Mucosa of descending colon (tissue), 3 donors: ENCODE results near the gene POLR2L. TPM values are rescaled to one million over a fixed set of nuclear protein-coding genes. Genes with fewer than 3 reads are reported as not detected.

Experiments
- ATAC-seq: fragments of 200-7000 bp; cut with Tn5 transposase; one replicate; pipeline ENCODE4 v1.9.1; 2020; ENCODE audit warnings: mild to moderate bottlenecking, moderate library complexity
- DNase-seq, 3 donors: peaks; one replicate each; pipeline ENCODE4 v3.0.0-alpha.2; 2020
- H3K36me3 ChIP-seq: fragments of 200-600 bp; one replicate; pipeline ENCODE4 v1.8.0; 2021; ENCODE audit warnings: low read depth, mild to moderate bottlenecking
- H3K4me1 ChIP-seq: fragments of 200-600 bp; one replicate; pipeline ENCODE4 v1.8.0; 2021; ENCODE audit warnings: low read depth, mild to moderate bottlenecking
- H3K4me3 ChIP-seq: fragments of 200-600 bp; one replicate; pipeline ENCODE4 v1.8.0; 2021; ENCODE audit warnings: mild to moderate bottlenecking
- H3K9me3 ChIP-seq: fragments of 200-600 bp; one replicate; pipeline ENCODE4 v1.8.0; 2021; ENCODE audit warnings: mild to moderate bottlenecking
- intact Hi-C, 2 donors: fragments of 100-400 bp; cut with DNase I in 1 of 2; cut with micrococcal nuclease in 1 of 2; formaldehyde crosslinking; loops; one replicate each; pipeline versions ENCODE4 v1.11.0 to v1.11.1; 2022; cut with DNase I, micrococcal nuclease
- total RNA-seq, 3 donors: library from RNA; stranded (reverse); fragmentation: NEBNext Ultra II Directional in 2 of 3; extraction: Animal tissue kit (Norgen Biotek cat#: 25700) in 2 of 3; gene quantifications; one replicate each; pipeline versions ENCODE4 v1.2.1 to v1.2.4, GENCODE V29; 2021 to 2023
- TF ChIP-seq, protein P1 (sequence below): fragments of 200-600 bp; IDR thresholded peaks from one replicate; pipeline ENCODE4 v1.8.0; 2022; ENCODE audit warnings: antibody characterized with exemption, mild to moderate bottlenecking
- donor health status: DM: no; HTN: no; CAD: no; lungs with moderate emphysema.
- donor health status: DM: no; HTN: no; CAD: no.
- donor health status: DM: no; HTN: yes; CAD: no.

POLR2L gene
- total RNA-seq, 3 donors from 2014 or later = 67.1 to 86.8 (median 82.1) TPM

DNA sequence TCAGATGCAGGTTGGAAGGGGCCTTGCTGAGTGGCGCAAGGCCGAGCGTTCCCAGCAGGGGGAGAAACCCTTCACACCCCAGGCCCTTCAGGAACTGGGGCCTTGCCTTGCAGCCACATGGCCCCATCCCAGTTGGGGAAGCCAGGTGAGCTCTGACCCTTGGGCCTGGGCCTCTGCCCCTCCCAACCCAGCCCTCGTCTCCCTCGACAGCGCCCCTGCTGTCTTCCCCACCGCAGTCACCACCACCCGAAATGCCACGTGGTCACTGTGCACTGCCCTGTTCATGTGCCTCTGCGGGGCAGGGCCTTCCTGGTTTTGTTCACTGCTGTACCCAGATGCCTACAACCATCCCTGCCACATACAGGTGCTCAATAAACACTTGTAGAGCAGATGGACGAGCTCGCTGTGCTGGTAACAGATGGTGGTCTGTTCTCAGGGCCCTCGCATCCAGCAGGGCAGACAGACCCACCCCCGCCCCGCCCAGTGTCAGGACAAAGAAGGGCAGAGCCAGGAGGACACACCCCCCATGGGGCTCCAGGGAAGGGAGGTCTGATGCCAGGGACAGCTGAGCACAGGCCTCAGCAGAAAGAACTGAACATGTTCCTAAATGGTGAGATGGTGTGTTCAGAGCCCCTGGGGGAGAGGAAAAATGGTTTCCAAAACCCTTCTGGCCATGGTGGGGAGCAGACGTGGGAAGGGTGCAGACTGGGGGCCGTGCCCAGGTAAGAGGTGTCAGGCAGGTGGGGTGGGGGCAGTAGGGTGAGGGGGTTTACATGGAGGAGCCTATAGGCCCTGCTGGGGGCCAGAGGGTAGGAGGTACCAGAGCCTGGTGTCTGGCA lies 3.7 kb downstream of the POLR2L start:
- Histone ChIP-seq H3K4me3 (no peak overlapping the region), H3K4me1 (peaks cover 44% of the 10 kb centered on the region), H3K36me3 (no peaks in the 10 kb centered on the region), H3K9me3 (no peaks in the 10 kb centered on the region)
- DNase-seq = peak; percentile 33 to 79 (median 77)
- intact Hi-C loops = no loop called here
- TF ChIP-seq, protein P1, sequence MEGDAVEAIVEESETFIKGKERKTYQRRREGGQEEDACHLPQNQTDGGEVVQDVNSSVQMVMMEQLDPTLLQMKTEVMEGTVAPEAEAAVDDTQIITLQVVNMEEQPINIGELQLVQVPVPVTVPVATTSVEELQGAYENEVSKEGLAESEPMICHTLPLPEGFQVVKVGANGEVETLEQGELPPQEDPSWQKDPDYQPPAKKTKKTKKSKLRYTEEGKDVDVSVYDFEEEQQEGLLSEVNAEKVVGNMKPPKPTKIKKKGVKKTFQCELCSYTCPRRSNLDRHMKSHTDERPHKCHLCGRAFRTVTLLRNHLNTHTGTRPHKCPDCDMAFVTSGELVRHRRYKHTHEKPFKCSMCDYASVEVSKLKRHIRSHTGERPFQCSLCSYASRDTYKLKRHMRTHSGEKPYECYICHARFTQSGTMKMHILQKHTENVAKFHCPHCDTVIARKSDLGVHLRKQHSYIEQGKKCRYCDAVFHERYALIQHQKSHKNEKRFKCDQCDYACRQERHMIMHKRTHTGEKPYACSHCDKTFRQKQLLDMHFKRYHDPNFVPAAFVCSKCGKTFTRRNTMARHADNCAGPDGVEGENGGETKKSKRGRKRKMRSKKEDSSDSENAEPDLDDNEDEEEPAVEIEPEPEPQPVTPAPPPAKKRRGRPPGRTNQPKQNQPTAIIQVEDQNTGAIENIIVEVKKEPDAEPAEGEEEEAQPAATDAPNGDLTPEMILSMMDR = no peak
- ATAC-seq = peak; percentile 29

DNA sequence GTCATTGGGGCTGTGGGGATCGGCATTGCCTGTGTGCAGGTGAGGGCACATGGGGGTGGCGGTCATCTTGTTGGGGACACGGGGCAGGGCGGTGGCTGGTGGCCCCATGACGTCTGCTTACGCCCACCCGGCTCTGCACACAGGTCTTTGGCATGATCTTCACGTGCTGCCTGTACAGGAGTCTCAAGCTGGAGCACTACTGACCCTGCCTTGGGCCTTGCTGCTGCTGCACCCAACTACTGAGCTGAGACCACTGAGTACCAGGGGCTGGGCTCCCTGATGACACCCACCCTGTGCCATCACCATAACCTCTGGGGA lies 4.4 kb downstream of the POLR2L start:
- H3K36me3 ChIP-seq = no peaks in the 10 kb centered on the region
- H3K4me1 ChIP-seq = peaks cover 37% of the 10 kb centered on the region

DNA sequence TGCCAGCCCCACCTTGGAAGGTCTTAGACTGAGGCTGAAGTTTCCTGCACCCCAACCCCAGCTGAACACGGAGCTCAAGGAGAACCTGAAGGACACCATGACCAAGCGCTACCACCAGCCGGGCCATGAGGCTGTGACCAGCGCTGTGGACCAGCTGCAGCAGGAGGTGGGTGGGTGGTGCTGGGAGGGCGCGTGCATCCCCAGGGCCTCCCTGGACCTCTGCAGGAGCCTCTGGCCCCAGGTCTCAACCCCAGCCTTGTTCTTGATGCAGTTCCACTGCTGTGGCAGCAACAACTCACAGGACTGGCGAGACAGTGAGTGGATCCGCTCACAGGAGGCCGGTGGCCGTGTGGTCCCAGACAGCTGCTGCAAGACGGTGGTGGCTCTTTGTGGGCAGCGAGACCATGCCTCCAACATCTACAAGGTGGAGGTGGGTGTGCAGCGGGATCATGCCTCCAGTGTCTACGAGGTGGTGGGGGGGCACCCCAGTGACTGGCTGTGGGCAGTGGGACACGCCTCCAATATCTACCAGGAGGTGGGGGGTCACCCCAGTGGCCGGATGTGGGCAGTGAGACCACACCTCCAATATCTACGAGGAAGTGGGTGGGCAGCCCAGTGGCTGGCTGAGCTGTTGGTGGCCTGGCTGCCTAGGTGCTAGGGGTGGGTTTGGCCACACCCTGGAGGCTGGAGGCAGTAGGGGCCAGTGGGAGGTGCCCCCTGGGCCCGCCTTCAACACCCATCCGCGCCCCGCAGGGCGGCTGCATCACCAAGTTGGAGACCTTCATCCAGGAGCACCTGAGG lies 4.9 kb downstream of the POLR2L start:
- no peaks in the 10 kb centered on the region for H3K36me3 ChIP-seq
- intact Hi-C loops = no loop called here
- TF ChIP-seq, protein P1 = no peak
- H3K9me3 ChIP-seq = no peaks in the 10 kb centered on the region
- no peak overlapping the region for H3K4me3 ChIP-seq
- H3K4me1 ChIP-seq = peaks cover 37% of the 10 kb centered on the region
- peak in 1 of 3 donors; percentile 25 for DNase-seq
- no peak for ATAC-seq

More for the DNA sequence above, 4.4 kb downstream of the POLR2L start:
- ATAC-seq = no peak
- TF ChIP-seq, protein P1 = no peak
- H3K4me3 ChIP-seq = no peak overlapping the region
- no peaks in the 10 kb centered on the region for H3K9me3 ChIP-seq
- no peak for DNase-seq
- intact Hi-C loops = no loop called here

DNA sequence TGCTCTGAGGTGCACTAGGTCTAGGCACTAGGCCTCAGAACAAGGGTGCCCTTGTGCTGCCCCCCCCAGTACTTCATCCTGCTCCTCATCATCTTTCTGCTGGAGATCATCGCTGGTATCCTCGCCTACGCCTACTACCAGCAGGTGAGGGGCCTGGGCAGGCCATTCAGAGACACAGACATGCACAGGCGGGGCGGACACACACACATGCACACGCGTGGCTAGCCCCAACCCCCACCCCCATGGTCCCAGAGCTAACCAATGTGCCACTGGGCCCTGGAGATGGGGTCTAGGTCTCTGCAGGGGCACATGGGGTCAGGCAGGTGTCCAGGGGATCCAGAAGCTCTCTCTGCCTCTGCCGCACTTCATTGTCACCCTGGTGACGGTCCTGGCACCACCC lies 5.6 kb downstream of the POLR2L start:
- intact Hi-C loops = no loop called here
- H3K4me1 ChIP-seq = peaks cover 44% of the 10 kb centered on the region

DNA sequence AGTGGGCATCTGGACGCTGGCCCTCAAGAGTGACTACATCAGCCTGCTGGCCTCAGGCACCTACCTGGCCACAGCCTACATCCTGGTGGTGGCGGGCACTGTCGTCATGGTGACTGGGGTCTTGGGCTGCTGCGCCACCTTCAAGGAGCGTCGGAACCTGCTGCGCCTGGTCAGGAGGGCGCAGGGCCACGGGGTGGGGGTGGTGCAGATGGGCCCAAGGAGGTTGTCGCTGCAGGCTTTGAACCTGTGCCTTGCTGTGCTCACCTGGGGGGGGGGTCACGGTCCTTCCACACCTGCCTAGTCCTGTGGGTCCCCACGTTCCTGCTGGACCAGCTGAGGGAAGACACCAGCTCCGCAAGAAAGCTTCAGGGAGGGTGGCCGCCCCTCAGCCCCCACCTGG lies 6.1 kb downstream of the POLR2L start:
- ATAC-seq = no peak
- Histone ChIP-seq H3K4me1 (peaks cover 42% of the 10 kb centered on the region), H3K4me3 (no peak overlapping the region), H3K36me3 (no peaks in the 10 kb centered on the region), H3K9me3 (no peaks in the 10 kb centered on the region)
- TF ChIP-seq, protein P1 = no peak
- peak in 1 of 3 donors; percentile 16 for DNase-seq
- intact Hi-C loops = no loop called here

More for the DNA sequence above, 5.6 kb downstream of the POLR2L start:
- ATAC-seq (no peak), DNase-seq (no peak)
- Histone ChIP-seq H3K4me3 (no peak overlapping the region), H3K9me3 (no peaks in the 10 kb centered on the region), H3K36me3 (no peaks in the 10 kb centered on the region)
- TF ChIP-seq, protein P1 = no peak
